ENCODE data around the gene ENOSF1. TPM values are rescaled to one million over a fixed set of nuclear protein-coding genes. Genes with fewer than 3 reads are reported as not detected.

ENOSF1 gene
- total and polyA plus RNA-seq, 10 of the 15 experiments (the other 5 are each of a cell fraction or from before 2014, with no cell fraction given): 12.5 to 43.3 (median 29.5) TPM

DNA sequence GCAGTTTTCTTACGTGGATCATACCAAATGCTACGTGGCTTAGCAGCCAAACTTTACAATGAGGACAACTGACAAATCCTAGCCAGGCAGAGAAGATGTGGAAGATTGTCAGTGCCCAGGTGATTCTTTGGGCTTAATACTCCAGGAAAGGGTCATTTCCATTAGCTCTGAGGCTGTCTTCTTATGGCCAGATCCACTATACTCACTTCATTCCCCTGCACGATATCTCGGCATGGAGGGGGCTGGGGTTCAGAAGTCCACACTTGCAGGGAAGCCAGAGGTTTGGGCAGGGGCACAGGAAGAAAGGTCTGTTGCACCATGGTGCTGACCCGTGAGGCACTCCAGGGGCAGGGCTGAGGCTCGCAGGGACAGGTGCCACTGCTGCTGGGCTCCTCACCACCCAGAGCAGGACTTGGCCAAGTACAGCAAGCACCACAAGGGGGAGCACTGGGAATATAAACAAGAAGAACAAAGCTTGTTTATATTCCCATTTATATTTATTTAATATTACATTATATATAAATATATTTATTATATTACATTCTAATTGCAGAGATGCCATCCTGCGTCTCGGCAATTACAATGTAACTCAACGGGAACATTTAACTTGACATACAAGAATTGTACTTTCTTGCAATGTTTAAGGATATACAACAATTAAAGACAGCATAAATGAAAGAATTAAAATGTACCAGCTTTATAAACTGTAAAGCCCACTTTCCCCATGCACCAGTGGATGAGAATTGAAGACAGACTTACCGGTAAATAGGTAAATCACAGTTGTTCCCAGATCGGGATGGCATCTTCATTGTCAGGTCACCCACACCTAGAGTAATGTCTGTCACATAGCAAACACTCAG, 88.4 kb downstream of the ENOSF1 start:
- Histone ChIP-seq H3K4me1 (ENCODE audit: control insufficient read depth, insufficient read depth, low read length) (no peaks in the 10 kb centered on the region), H3K79me2 (ENCODE audit: control insufficient read depth, insufficient read depth, low read length) (no peaks in the 10 kb centered on the region), H2AFZ (ENCODE audit: control insufficient read depth, low read depth, low read length) (no peak overlapping the region), H3K27ac (ENCODE audit: control insufficient read depth, insufficient read depth) (no peak overlapping the region), H3K27me3 (replicated peaks in 1 of 2; ENCODE audit: control insufficient read depth in 2 of 2, insufficient read depth in 2 of 2, low read length in 1 of 2) (no peaks in the 10 kb centered on the region), H4K20me1 (ENCODE audit: control insufficient read depth, insufficient read depth) (no peaks in the 10 kb centered on the region), H3K9me3 (replicated peaks; ENCODE audit: control insufficient read depth, insufficient read depth, low read length) (no peaks in the 10 kb centered on the region), H3K4me2 (ENCODE audit: control insufficient read depth, insufficient read depth) (no peak overlapping the region), H3K4me3 (no peak overlapping the region), H3K9ac (ENCODE audit: control insufficient read depth, insufficient read depth, low read length) (no peak overlapping the region), H3K36me3 (ENCODE audit: control insufficient read depth in 2 of 2, insufficient read depth in 2 of 2, low read length in 1 of 2) (no peaks in the 10 kb centered on the region)
- intact Hi-C loops (cut with micrococcal nuclease; ENCODE audit: unreplicated experiment) (loop anchor here (1.0 to 10.0 kb wide), 5 partner anchors 53 to 215 kb away; partner anchors contain the start of gene ENOSF1), in situ Hi-C loops (cut with MboI) (loop anchor here (5.0 kb wide), 1 partner anchor 208 kb away; no protein-coding TSS in a partner anchor)
- ChIA-PET SMC1A (ENCODE audit: uncharacterized antibody, unreplicated experiment) (interaction anchor here (1.0 to 12.3 kb wide), 26 partner anchors 8 to 218 kb away, joined by 3 to 188 read pairs (median 5); no protein-coding TSS in a partner anchor), RAD21 (ENCODE audit: unreplicated experiment) (interaction anchor here (0.9 to 10.9 kb wide), 16 partner anchors 18 to 216 kb away, joined by 3 to 168 read pairs (median 4); partner anchors contain the start of gene TYMS), CTCF (interaction anchor here (0.5 to 10.5 kb wide), 41 partner anchors 9 to 480 kb away, joined by 3 to 251 read pairs (median 5); partner anchors contain the start of genes CLUL1 and TYMS), POLR2A (interaction anchor here (1.1 kb wide), 1 partner anchor 207 kb away, joined by 4 read pairs; no protein-coding TSS in a partner anchor)
- TF ChIP-seq SMC3 (IDR thresholded peaks at IDR 0.05; ENCODE audit: borderline replicate concordance, low read length) (peak; percentile 76; the same call in 1 of the 2 replicates), YY1 (IDR thresholded peaks at IDR 0.05; ENCODE audit: low read depth, low read length) (peak; percentile 39; the same call in 1 of the 2 replicates), FOXK2 (IDR thresholded peaks at IDR 0.05) (no peak), CHD1 (IDR thresholded peaks at IDR 0.05; ENCODE audit: low read depth, low read length) (no peak), STAT1 (conservative IDR thresholded peaks at IDR 0.05) (no peak), RAD21 (IDR thresholded peaks at IDR 0.05; ENCODE audit: insufficient read depth, low read depth, low read length) (peak; percentile 84)
- TF ChIP-seq, protein P1, sequence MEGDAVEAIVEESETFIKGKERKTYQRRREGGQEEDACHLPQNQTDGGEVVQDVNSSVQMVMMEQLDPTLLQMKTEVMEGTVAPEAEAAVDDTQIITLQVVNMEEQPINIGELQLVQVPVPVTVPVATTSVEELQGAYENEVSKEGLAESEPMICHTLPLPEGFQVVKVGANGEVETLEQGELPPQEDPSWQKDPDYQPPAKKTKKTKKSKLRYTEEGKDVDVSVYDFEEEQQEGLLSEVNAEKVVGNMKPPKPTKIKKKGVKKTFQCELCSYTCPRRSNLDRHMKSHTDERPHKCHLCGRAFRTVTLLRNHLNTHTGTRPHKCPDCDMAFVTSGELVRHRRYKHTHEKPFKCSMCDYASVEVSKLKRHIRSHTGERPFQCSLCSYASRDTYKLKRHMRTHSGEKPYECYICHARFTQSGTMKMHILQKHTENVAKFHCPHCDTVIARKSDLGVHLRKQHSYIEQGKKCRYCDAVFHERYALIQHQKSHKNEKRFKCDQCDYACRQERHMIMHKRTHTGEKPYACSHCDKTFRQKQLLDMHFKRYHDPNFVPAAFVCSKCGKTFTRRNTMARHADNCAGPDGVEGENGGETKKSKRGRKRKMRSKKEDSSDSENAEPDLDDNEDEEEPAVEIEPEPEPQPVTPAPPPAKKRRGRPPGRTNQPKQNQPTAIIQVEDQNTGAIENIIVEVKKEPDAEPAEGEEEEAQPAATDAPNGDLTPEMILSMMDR (IDR thresholded peaks at IDR 0.05 in 2 of 3, conservative IDR thresholded peaks at IDR 0.05 in 1 of 3; ENCODE audit: control insufficient read depth in 2 of 3, extremely low read depth in 1 of 3, insufficient read depth in 1 of 3, low read depth in 3 of 3, low read length in 3 of 3): peak; percentile 51 to 73 (median 72)
- TF ChIP-seq, protein P2, sequence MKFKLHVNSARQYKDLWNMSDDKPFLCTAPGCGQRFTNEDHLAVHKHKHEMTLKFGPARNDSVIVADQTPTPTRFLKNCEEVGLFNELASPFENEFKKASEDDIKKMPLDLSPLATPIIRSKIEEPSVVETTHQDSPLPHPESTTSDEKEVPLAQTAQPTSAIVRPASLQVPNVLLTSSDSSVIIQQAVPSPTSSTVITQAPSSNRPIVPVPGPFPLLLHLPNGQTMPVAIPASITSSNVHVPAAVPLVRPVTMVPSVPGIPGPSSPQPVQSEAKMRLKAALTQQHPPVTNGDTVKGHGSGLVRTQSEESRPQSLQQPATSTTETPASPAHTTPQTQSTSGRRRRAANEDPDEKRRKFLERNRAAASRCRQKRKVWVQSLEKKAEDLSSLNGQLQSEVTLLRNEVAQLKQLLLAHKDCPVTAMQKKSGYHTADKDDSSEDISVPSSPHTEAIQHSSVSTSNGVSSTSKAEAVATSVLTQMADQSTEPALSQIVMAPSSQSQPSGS (IDR thresholded peaks at IDR 0.05; ENCODE audit: low read length): no peak
- no peak for DNase-seq (ENCODE audit: low read depth, low spot score)
- no TSS peak for BruUV-seq (replicated peaks)
- FAIRE-seq: no peak
- ATAC-seq: peak; percentile 97
- WGBS (ENCODE audit: insufficient coverage, insufficient replicate concordance, low lambda C conversion rate, missing lambda C conversion rate): 64% methylated on average over 11 of the region's 11 CpGs

All from GM12878 (cell line).